ENCODE results near the gene OR1N1. TPM values are rescaled to one million over a fixed set of nuclear protein-coding genes. Genes with fewer than 3 reads are reported as not detected.
A peak's percentile ranks its signal among the peaks of the same experiment; 100 is the strongest.
"Not testable (repeated sequence)": the region's sequence is repeated elsewhere in the genome, so short reads cannot be mapped to it uniquely, and the experiment has no call there.

The OR1N1 gene, protein sequence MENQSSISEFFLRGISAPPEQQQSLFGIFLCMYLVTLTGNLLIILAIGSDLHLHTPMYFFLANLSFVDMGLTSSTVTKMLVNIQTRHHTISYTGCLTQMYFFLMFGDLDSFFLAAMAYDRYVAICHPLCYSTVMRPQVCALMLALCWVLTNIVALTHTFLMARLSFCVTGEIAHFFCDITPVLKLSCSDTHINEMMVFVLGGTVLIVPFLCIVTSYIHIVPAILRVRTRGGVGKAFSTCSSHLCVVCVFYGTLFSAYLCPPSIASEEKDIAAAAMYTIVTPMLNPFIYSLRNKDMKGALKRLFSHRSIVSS
- total RNA-seq = not detected

DNA sequence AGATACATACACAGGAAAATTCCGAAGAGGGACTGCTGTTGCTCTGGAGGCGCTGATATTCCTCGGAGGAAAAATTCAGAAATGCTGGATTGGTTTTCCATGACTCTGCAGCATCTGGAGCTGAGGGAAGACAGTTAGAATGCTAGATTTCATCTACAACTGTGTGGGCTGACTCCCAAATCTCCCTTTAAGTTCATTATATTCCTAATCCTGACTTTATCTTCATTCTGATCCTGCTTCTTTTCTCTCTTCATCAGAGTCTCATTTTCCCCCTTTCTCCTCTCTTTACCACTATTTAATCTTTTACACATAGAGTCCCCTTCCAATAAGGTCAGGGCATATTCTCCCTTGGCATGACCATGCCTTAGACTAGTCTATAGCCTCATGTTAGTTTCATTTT is at the start of gene OR1N1:
OR1N1 (minus strand) TSS at position 101 of the 400 bp plus-strand sequence; CDS start at position 101, 0 bp downstream.
- Mint-ChIP-seq H3K4me1 (ENCODE audit: low read depth in 2 of 2) (no peaks in the 10 kb centered on the region), H3K27me3 (peaks cover 23 to 28% of the 10 kb centered on the region in 2 donors), H3K27ac (no peak within 1 kb of the TSS), H3K36me3 (no peaks in the 10 kb centered on the region), H3K9me3 (no peaks in the 10 kb centered on the region), H3K4me3 (no peak within 1 kb of the TSS)
- ATAC-seq = no peak
- DNase-seq (ENCODE audit: low spot score) = no peak

DNA sequence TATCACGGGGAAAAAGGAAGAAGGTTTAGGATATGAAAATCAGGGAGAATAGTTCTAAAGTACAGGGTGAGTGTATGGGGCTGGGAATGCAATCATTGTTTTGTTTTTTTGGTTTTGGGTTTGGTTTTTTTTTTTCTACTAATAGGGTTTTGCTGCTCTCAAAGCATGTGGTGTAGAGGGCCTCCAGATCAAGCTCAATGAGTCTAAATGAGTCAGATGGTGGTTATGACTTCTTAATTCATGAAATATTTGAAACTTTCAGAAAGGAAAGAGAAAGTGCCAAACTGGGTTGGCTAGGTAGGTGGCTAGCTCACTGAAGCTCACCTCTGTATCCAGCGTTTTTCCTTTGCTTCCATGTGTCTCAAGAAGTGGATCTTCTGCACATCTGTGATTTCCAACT is 45.4 kb upstream of the OR1N1 start:
- no peaks in the 10 kb centered on the region for H3K9me3 Mint-ChIP-seq
- H3K27me3 Mint-ChIP-seq = peaks cover 0 to 13% of the 10 kb centered on the region in 2 donors
- H3K4me1 Mint-ChIP-seq (ENCODE audit: low read depth in 2 of 2) = peaks cover 0 to 5% of the 10 kb centered on the region in 2 donors
- H3K27ac Mint-ChIP-seq = no peak overlapping the region
- H3K36me3 Mint-ChIP-seq = no peaks in the 10 kb centered on the region
- no peak overlapping the region for H3K4me3 Mint-ChIP-seq
- no peak for ATAC-seq
- DNase-seq (ENCODE audit: low spot score) = no peak

DNA sequence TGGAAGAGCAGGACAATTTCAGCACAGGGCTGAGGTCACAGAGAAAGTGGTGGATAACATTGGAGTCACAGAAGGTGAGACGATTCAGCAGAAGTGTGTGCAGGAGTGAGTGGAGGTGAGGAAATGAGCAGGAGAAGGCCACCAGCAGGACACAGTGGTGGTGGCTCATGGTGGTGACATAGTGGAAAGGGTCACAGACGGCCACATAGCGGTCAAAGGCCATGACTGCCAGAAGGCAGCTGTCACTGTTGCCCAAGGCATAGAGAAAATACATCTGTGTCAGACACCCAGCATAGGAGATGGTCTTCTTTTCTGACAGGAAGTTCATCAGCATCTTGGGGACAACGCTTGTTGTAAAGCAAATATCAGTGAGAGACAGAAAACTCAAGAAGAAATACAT is 40.8 kb upstream of the OR1N1 start:
- peaks cover 0 to 5% of the 10 kb centered on the region in 2 donors for H3K4me1 Mint-ChIP-seq (ENCODE audit: low read depth in 2 of 2)
- no peak for DNase-seq (ENCODE audit: low spot score)
- peak in 1 of 2 donors; percentile 24 for ATAC-seq
- H3K27me3 Mint-ChIP-seq = peaks cover 0 to 22% of the 10 kb centered on the region in 2 donors
- no peak overlapping the region for H3K4me3 Mint-ChIP-seq
- H3K9me3 Mint-ChIP-seq = no peaks in the 10 kb centered on the region
- no peak overlapping the region for H3K27ac Mint-ChIP-seq
- no peaks in the 10 kb centered on the region for H3K36me3 Mint-ChIP-seq

DNA sequence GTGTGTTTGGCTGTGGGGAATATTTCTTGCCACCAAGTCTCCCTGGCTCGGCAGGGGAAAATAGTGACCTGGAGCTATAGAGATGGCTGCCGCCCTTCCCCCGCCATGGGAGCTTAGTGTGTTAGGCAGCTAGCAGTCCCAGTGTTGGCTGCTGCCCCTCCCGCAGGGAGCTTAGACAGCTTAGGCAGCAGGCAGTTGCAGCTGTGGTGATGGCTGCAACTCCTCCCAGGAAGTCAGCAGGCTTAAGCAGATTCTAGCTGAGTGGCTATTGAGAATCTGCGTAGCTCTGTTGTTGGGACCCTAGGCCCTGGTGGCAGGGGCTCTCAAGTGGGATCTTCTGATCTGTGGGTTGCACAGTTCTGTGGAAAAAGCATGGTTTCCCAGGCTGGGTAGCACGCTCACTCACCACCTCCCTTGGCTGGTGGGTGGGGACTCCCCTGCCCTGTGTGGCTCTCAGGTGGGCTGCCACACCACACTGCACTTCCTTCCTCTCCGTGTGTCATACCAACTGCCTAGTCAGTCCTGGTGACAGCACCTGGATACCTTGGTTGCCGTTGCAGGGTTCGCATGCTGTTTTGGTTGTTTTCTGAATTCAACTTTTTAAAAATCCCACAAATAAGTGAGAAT is 35.2 kb upstream of the OR1N1 start:
- Mint-ChIP-seq H3K27me3 (peaks cover 15 to 38% of the 10 kb centered on the region in 2 donors), H3K9me3 (peaks cover 3% of the 10 kb centered on the region), H3K36me3 (peaks cover 10% of the 10 kb centered on the region), H3K4me3 (no peak overlapping the region), H3K27ac (no peak overlapping the region), H3K4me1 (ENCODE audit: low read depth in 2 of 2) (no peaks in the 10 kb centered on the region)
- DNase-seq (ENCODE audit: low spot score) = no peak
- ATAC-seq = no peak

DNA sequence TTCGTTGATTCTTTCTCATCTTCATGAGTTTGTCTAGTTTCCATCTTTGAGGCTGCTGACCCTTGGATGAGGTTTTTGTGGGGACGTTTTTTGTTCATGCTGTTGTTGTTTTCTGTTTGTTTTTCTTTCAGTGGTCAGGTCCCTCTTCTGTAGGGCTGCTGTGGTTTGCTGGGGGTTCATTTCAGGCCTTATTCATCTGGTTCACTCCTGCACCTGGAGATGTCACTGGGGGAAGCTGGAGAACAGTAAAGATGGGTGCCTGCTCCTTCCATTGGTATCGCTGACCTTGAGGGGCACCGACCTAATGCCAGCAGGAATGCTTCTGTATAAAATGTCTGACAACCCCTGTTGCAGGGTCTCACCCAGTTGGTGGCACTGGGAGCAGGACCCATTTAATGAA is 34.4 kb upstream of the OR1N1 start:
- Mint-ChIP-seq H3K4me1 (ENCODE audit: low read depth in 2 of 2) (no peaks in the 10 kb centered on the region), H3K4me3 (no peak overlapping the region), H3K36me3 (peaks cover 10% of the 10 kb centered on the region), H3K27ac (no peak overlapping the region), H3K9me3 (peaks cover 3% of the 10 kb centered on the region), H3K27me3 (peaks cover 15 to 37% of the 10 kb centered on the region in 2 donors)
- no peak for ATAC-seq
- DNase-seq (ENCODE audit: low spot score) = no peak

DNA sequence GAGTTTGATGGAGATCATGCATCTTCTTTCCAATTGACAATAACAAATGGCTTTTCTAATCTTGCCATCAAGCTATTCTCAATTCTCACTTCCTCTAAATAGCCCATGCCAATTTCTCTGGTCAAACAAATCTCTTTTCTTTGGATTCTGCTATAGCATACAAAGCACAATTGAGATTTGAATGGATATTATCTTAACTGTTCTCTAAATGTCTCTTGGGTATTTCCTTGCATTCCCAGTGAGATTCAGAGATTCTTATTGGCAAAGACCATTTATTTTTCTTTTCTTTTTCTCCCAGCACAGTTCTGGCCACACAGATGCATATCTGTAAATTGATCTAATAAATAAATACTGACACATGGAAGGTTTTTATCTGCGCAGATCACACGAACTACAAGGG is 25.7 kb upstream of the OR1N1 start, which contains the start of gene OR1N2:
OR1N2 (plus strand) TSS at position 301 of the 400 bp plus-strand sequence. CDS start 100 bp downstream, outside the sequence.
- H3K9me3 Mint-ChIP-seq = no peaks in the 10 kb centered on the region
- H3K27me3 Mint-ChIP-seq = peaks cover 34 to 47% of the 10 kb centered on the region in 2 donors
- no peak for ATAC-seq
- DNase-seq (ENCODE audit: low spot score) = no peak
- H3K4me3 Mint-ChIP-seq = no peak within 1 kb of the TSS
- no peaks in the 10 kb centered on the region for H3K36me3 Mint-ChIP-seq
- no peaks in the 10 kb centered on the region for H3K4me1 Mint-ChIP-seq (ENCODE audit: low read depth in 2 of 2)
- no peak within 1 kb of the TSS for H3K27ac Mint-ChIP-seq

DNA sequence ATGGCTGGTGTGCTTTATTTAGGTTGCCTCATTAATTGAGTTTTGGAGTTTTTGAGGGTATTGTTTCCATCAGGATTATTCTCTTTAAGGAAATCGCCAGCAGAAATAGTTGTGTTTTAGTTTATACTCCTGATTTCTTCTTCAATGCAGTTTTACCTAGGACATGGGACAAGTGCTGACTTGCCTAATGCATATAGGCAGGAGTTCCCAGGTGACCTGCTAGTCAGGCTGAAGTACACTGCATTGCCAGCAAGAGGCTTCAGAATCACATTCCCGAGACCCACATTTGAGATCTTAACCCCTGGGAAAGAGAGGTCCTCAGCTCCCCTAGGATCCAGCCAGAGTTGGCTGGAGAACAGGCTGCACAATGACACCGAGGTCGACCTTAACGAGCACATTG is 24.3 kb upstream of the OR1N1 start:
- Mint-ChIP-seq H3K9me3 (no peaks in the 10 kb centered on the region), H3K27me3 (peaks cover 34 to 47% of the 10 kb centered on the region in 2 donors), H3K36me3 (no peaks in the 10 kb centered on the region), H3K27ac (no peak overlapping the region), H3K4me1 (ENCODE audit: low read depth in 2 of 2) (no peaks in the 10 kb centered on the region), H3K4me3 (no peak overlapping the region)
- ATAC-seq (no peak), DNase-seq (ENCODE audit: low spot score) (no peak)

DNA sequence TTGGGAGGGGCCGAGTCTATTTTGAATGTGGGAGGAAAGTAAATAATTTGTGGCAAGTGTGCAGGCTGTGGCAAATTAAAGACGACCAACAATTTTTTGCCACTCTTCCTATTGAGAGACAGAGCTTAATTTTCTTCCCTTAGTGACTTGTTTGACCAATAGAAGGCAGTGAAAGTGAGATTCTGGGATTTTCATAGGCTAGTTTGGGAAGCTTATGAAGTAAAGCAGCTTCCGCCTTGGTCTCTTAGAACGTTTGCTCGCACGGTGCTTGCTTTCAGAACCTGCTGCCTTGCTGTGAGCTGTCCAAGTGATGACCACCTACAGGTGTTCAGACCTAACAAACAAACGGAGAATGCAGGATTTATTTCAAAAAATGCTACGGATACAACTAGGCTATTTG is 19.1 kb upstream of the OR1N1 start:
- Mint-ChIP-seq H3K27ac (no peak overlapping the region), H3K27me3 (peaks cover 17 to 51% of the 10 kb centered on the region in 2 donors), H3K4me3 (no peak overlapping the region), H3K36me3 (no peaks in the 10 kb centered on the region), H3K9me3 (no peaks in the 10 kb centered on the region), H3K4me1 (ENCODE audit: low read depth in 2 of 2) (no peaks in the 10 kb centered on the region)
- DNase-seq (ENCODE audit: low spot score) (no peak), ATAC-seq (no peak)

DNA sequence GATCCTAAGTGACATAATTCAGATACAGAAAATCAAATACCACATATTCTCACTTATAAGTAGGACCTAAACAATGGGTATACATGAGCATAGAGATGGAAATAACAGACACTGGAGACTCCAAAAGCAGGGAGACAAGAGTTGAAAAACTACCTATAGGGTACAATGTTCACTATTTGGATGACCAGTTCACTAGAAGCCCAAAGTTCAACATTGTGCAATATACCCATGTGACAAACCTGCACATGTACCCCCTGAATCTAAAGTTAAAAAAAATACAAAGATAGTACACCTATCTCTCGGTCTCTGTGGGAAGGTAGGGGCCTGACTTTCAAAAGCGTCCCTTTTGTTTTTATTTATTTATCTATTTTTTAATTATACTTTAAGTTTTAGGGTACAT is 11.7 kb upstream of the OR1N1 start:
- H3K36me3 Mint-ChIP-seq = no peaks in the 10 kb centered on the region
- peaks cover 12 to 41% of the 10 kb centered on the region in 2 donors for H3K27me3 Mint-ChIP-seq
- no peaks in the 10 kb centered on the region for H3K9me3 Mint-ChIP-seq
- no peak overlapping the region for H3K27ac Mint-ChIP-seq
- DNase-seq (ENCODE audit: low spot score) (no peak), ATAC-seq (no peak)
- H3K4me1 Mint-ChIP-seq (ENCODE audit: low read depth in 2 of 2) = no peaks in the 10 kb centered on the region
- no peak overlapping the region for H3K4me3 Mint-ChIP-seq

DNA sequence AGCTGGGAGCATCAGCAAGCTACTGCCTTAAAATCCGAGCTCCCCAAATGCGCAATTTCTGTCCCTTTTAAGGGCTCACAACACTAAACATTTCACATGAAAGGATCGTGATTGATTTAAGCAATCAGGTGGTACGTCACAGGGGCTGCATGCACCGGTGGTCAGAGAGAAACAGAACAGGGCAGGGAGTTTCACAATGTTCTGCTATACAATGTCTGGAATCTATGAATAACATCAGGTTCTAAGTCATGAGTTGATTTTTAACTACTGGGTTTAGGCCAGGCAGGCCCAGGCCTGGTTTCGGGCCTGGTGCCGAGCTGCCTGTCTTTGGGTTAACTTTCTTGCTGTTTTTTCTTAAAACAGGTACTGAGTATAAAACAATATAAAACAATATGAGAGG is 10.0 kb upstream of the OR1N1 start:
- H3K4me3 Mint-ChIP-seq; H3K9me3 Mint-ChIP-seq; H3K4me1 Mint-ChIP-seq (ENCODE audit: low read depth in 2 of 2); ATAC-seq; H3K27ac Mint-ChIP-seq; H3K36me3 Mint-ChIP-seq; DNase-seq (ENCODE audit: low spot score): not testable (repeated sequence)
- H3K27me3 Mint-ChIP-seq = peaks cover 12 to 48% of the 10 kb centered on the region in 2 donors

DNA sequence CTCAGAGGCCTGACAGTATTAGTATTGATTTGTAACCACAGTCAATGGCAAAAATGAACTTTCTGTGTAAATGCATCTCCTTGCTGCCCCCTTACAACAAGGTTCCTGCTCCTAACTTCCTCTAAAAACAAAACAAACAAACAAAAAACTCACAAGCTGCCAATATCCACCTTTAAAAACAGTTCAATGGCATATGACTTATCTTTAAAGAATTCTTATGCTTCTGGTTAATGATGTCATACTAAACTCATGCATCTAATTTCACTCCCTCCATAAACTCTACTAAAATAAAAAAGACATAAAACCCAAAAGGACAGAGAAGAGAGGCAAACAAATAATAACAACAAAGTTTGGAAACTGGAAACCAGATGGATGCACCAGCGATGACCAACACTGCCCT is 9.0 kb upstream of the OR1N1 start:
- no peak for ATAC-seq
- H3K27ac Mint-ChIP-seq = no peak overlapping the region
- H3K4me1 Mint-ChIP-seq (ENCODE audit: low read depth in 2 of 2) = no peaks in the 10 kb centered on the region
- no peak for DNase-seq (ENCODE audit: low spot score)
- H3K4me3 Mint-ChIP-seq = no peak overlapping the region
- H3K9me3 Mint-ChIP-seq = no peaks in the 10 kb centered on the region
- peaks cover 12 to 39% of the 10 kb centered on the region in 2 donors for H3K27me3 Mint-ChIP-seq
- H3K36me3 Mint-ChIP-seq = no peaks in the 10 kb centered on the region

DNA sequence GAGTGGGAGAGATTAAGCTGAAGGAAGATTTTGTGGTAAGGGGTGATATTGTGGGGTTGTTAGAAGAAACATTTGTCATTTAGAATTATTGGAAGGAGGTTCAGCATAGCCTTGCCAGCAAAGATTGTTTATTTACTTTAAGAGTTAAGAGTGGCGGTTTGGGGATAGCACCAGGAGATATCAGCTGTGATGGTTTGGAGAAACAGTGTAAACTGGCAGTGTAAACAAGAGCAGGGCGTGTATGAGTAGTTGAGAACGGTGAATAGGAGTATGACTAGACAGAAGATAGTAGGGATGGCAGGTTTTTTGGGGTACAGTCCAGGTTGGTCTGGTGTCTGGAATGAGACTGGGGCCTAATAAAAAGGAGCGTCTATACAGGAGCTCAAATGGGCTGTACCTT is 4.1 kb upstream of the OR1N1 start:
- not testable (repeated sequence) for H3K9me3 Mint-ChIP-seq; H3K27ac Mint-ChIP-seq; DNase-seq (ENCODE audit: low spot score); ATAC-seq; H3K4me3 Mint-ChIP-seq; H3K36me3 Mint-ChIP-seq; H3K4me1 Mint-ChIP-seq (ENCODE audit: low read depth in 2 of 2)
- H3K27me3 Mint-ChIP-seq = peaks cover 19 to 42% of the 10 kb centered on the region in 2 donors

DNA sequence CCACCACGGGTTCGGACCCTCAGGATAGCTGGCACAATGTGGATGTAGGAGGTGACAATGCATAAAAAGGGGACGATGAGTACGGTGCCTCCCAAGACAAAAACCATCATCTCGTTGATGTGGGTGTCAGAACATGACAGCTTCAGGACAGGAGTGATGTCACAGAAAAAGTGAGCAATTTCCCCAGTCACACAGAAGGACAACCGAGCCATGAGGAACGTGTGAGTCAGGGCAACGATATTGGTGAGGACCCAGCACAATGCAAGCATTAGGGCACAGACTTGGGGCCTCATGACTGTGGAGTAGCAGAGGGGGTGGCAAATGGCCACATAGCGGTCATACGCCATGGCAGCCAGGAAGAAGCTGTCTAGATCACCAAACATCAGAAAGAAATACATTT is 491 bp downstream of the OR1N1 start:
- DNase-seq (ENCODE audit: low spot score) = no peak
- Mint-ChIP-seq H3K27ac (no peak overlapping the region), H3K9me3 (no peaks in the 10 kb centered on the region), H3K4me1 (ENCODE audit: low read depth in 2 of 2) (no peaks in the 10 kb centered on the region), H3K36me3 (no peaks in the 10 kb centered on the region), H3K4me3 (no peak overlapping the region), H3K27me3 (peaks cover 23 to 28% of the 10 kb centered on the region in 2 donors)
- ATAC-seq = no peak

DNA sequence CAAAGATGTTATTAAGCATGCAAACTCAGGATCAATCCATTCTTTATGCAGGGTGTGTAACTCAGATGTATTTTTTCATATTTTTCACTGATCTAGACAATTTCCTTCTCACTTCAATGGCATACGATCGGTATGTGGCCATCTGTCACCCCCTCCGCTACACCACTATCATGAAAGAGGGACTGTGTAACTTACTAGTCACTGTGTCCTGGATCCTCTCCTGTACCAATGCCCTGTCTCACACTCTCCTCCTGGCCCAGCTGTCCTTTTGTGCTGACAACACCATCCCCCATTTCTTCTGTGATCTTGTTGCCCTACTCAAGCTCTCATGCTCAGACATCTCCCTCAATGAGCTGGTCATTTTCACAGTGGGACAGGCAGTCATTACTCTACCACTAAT is 7.7 kb downstream of the OR1N1 start:
- H3K27me3 Mint-ChIP-seq = peaks cover 15 to 26% of the 10 kb centered on the region in 2 donors
- no peak for DNase-seq (ENCODE audit: low spot score)

More for the DNA sequence above, 7.7 kb downstream of the OR1N1 start:
- ATAC-seq = no peak
- Mint-ChIP-seq H3K9me3 (no peaks in the 10 kb centered on the region), H3K4me3 (no peak overlapping the region), H3K27ac (no peak overlapping the region), H3K36me3 (no peaks in the 10 kb centered on the region), H3K4me1 (ENCODE audit: low read depth in 2 of 2) (no peaks in the 10 kb centered on the region)

All from natural killer cell treated with Interleukin-12 subunit alpha and Interleukin-12 subunit beta and Interleukin-15 and Interleukin-18, amount 100 ng/mL, for 72 hours (primary cell).